ENCODE measurements around the gene STARD13. TPM values are rescaled to one million over a fixed set of nuclear protein-coding genes. Genes with fewer than 3 reads are reported as not detected.

Gene STARD13
- total RNA-seq, 1 donor = 28.2 TPM

- Histone ChIP-seq H4K20me1 (ENCODE audit: insufficient read depth, low read length) (peaks cover 11% of the 10 kb centered on the region), H3K27ac (ENCODE audit: low read depth, low read length) (peak overlapping the region; percentile 80), H3K36me3 (ENCODE audit: insufficient read depth, low read length) (peaks cover 4% of the 10 kb centered on the region), H3K27me3 (ENCODE audit: insufficient read depth, low read length) (no peaks in the 10 kb centered on the region), H3K4me3 (ENCODE audit: insufficient read depth, low read length) (no peak overlapping the region), H3K4me2 (ENCODE audit: insufficient read depth, low read length) (no peak overlapping the region), H3K4me1 (ENCODE audit: insufficient read depth, low read length) (peaks cover 68% of the 10 kb centered on the region), H2AFZ (ENCODE audit: low read length) (no peak overlapping the region), H3K79me2 (ENCODE audit: insufficient read depth, low read length) (peaks cover 99% of the 10 kb centered on the region), H3K9me3 (ENCODE audit: low read depth, low read length) (no peaks in the 10 kb centered on the region)
- no peak for DNase-seq (ENCODE audit: insufficient read length, low spot score, missing footprints)
- no peak for TF ChIP-seq CTCF (IDR thresholded peaks at IDR 0.05; ENCODE audit: extremely low read depth, low read depth, low read length)
Observed at GRCh38 chr13:33260168-33261098, 25.1 kb downstream of the STARD13 start.

GRCh38 chr13:33259296-33259695, 26.3 kb downstream of the STARD13 start:
- Histone ChIP-seq H3K79me2 (ENCODE audit: insufficient read depth, low read length) (peaks cover 100% of the 10 kb centered on the region), H3K4me3 (ENCODE audit: insufficient read depth, low read length) (no peak overlapping the region), H3K9me3 (ENCODE audit: low read depth, low read length) (no peaks in the 10 kb centered on the region), H3K4me2 (ENCODE audit: insufficient read depth, low read length) (no peak overlapping the region), H3K4me1 (ENCODE audit: insufficient read depth, low read length) (peaks cover 58% of the 10 kb centered on the region), H2AFZ (ENCODE audit: low read length) (no peak overlapping the region), H4K20me1 (ENCODE audit: insufficient read depth, low read length) (peaks cover 11% of the 10 kb centered on the region), H3K27ac (ENCODE audit: low read depth, low read length) (peak overlapping the region; percentile 53), H3K36me3 (ENCODE audit: insufficient read depth, low read length) (peaks cover 8% of the 10 kb centered on the region), H3K27me3 (ENCODE audit: insufficient read depth, low read length) (no peaks in the 10 kb centered on the region)
- TF ChIP-seq CTCF (IDR thresholded peaks at IDR 0.05; ENCODE audit: extremely low read depth, low read depth, low read length) = no peak
- no peak for DNase-seq (ENCODE audit: insufficient read length, low spot score, missing footprints)

- Histone ChIP-seq H3K4me1 (ENCODE audit: insufficient read depth, low read length) (peaks cover 53% of the 10 kb centered on the region), H3K79me2 (ENCODE audit: insufficient read depth, low read length) (peaks cover 100% of the 10 kb centered on the region), H3K36me3 (ENCODE audit: insufficient read depth, low read length) (peaks cover 13% of the 10 kb centered on the region), H3K27ac (ENCODE audit: low read depth, low read length) (peak overlapping the region; percentile 53), H4K20me1 (ENCODE audit: insufficient read depth, low read length) (peaks cover 8% of the 10 kb centered on the region), H3K9me3 (ENCODE audit: low read depth, low read length) (no peaks in the 10 kb centered on the region), H3K4me3 (ENCODE audit: insufficient read depth, low read length) (no peak overlapping the region), H3K4me2 (ENCODE audit: insufficient read depth, low read length) (peak overlapping the region; percentile 7), H3K27me3 (ENCODE audit: insufficient read depth, low read length) (no peaks in the 10 kb centered on the region), H2AFZ (ENCODE audit: low read length) (no peak overlapping the region)
- no peak for TF ChIP-seq CTCF (IDR thresholded peaks at IDR 0.05; ENCODE audit: extremely low read depth, low read depth, low read length)
- DNase-seq (ENCODE audit: insufficient read length, low spot score, missing footprints) = no peak
Observed at GRCh38 chr13:33258808-33259193, 26.8 kb downstream of the STARD13 start.
